ES-I3 (cell line): ENCODE data around the gene MSRB1.

Experiments
- H3K36me3 ChIP-seq: 2 replicates; pipeline ENCODE4 v1.6.1; 2013; ENCODE audit warnings: mild to moderate bottlenecking, low read length, control low read depth, moderate library complexity; ENCODE audit not compliant: insufficient read depth
- H3K4me1 ChIP-seq: 2 replicates; pipeline ENCODE4 v1.6.1; 2013; ENCODE audit warnings: mild to moderate bottlenecking, control low read depth, low read length; ENCODE audit not compliant: insufficient read depth
- H3K9ac ChIP-seq: 2 replicates; pipeline ENCODE4 v1.6.1; 2013; ENCODE audit warnings: low read depth, mild to moderate bottlenecking, low read length, moderate library complexity
- H3K9me3 ChIP-seq: 2 replicates; pipeline ENCODE4 v1.6.1; 2013; ENCODE audit warnings: mild to moderate bottlenecking, low read length, moderate library complexity; ENCODE audit not compliant: control insufficient read depth, insufficient read depth

MSRB1 gene

DNA sequence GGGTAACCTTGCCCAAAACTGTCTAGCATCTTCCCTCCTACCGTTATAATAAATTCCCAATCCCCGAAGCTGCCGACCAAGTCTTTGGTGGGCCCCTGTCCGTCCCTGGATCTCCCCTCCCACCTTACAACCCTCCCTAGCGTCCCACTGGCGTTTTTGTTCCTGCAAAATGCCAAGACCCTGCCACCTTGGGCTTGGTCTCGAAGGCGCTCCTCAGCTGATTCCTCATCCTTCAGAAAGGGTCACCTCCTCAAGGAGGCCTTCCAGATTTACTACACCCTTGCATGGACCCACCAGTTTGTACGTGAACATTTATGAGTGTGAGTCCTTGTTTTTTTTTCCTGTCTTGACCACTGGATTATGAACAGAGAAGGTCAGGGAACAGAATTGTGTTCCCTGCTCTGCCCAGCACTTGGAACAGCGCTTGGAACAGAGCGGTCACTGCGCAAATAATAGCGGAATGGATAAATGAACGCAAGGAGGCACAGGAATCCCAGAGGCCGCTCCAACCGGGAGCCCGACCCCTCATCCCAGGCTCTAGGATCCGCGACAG, 40.1 kb upstream of the MSRB1 start:
- peak overlapping the region; percentile 66; the same call in 1 of the 2 replicates for H3K9ac ChIP-seq
- H3K9me3 ChIP-seq: no peaks in the 10 kb centered on the region
- H3K36me3 ChIP-seq: peaks cover 3% of the 10 kb centered on the region; the same call in 1 of the 2 replicates
- H3K4me1 ChIP-seq: peaks cover 15% of the 10 kb centered on the region

DNA sequence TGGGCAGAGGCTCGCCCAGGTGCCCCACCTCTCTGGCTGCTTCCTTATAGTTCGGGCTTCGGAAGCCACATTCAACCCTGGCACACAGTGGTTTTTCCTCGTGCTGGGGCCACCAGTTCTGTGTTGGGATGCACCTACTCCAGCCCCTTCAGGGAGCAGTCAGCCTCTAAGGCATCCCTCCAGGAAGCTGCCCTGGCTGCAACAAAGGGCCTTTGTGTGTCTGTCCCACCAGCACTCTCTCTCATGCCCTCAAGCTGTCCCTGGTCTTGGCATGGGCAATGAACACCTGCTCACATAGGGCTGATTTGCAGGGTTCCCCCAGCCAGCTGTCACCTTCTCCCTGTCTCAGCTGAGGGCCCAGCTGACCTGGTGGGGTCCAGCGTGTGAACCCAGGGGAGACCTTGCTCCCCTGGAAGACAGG, 39.0 kb upstream of the MSRB1 start:
- Histone ChIP-seq H3K4me1 (peaks cover 15% of the 10 kb centered on the region), H3K9ac (no peak overlapping the region), H3K36me3 (peaks cover 3% of the 10 kb centered on the region; the same call in 1 of the 2 replicates), H3K9me3 (no peaks in the 10 kb centered on the region)

DNA sequence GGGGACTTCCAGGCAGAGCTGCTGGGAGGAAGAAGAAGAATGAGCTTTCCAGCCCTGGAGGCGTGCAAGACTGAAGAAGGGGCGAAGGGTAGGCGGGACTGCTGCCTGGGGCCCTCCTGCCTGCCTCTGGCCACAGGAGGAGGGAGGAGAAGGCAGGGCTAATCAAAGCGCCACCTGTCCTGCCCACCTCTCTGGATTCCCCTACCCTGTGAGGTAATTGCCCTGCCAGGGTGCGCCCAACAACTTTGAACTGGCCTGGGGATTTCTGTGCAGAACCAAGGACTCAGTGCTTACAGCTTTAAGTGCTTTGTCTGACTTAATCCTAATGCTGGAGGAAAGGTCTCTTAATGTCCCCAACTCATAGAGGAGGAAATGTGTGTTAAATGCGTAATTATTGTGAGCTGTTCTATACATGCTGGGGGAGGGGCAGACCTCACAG, 38.4 kb upstream of the MSRB1 start, which contains the start of gene NOXO1:
NOXO1 (minus strand) TSS at position 72 of the 439 bp plus-strand sequence. CDS start 290 bp downstream, outside the sequence.
- Histone ChIP-seq H3K9me3 (no peaks in the 10 kb centered on the region), H3K36me3 (peaks cover 3% of the 10 kb centered on the region; the same call in 1 of the 2 replicates), H3K4me1 (peaks cover 15% of the 10 kb centered on the region), H3K9ac (peak within 1 kb of the TSS; percentile 58; the same call in 1 of the 2 replicates)

DNA sequence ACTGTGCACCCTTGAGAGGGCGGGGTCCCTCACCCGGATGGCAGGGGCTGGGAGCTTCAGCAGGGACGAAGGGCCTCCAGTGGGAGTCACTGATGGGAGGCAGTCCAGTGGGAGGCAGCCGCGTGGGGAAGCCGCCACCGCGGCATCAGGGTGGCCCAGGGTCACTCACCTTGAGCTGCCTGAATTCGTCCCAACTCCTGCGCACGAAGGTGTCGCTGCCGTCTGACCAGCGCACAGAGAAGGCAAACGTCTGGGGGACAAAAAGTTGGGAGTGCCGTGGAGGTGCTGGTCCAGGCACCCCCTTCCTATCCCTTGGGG, 37.7 kb upstream of the MSRB1 start:
- Histone ChIP-seq H3K4me1 (peaks cover 15% of the 10 kb centered on the region), H3K9ac (no peak overlapping the region), H3K36me3 (no peaks in the 10 kb centered on the region), H3K9me3 (no peaks in the 10 kb centered on the region)

DNA sequence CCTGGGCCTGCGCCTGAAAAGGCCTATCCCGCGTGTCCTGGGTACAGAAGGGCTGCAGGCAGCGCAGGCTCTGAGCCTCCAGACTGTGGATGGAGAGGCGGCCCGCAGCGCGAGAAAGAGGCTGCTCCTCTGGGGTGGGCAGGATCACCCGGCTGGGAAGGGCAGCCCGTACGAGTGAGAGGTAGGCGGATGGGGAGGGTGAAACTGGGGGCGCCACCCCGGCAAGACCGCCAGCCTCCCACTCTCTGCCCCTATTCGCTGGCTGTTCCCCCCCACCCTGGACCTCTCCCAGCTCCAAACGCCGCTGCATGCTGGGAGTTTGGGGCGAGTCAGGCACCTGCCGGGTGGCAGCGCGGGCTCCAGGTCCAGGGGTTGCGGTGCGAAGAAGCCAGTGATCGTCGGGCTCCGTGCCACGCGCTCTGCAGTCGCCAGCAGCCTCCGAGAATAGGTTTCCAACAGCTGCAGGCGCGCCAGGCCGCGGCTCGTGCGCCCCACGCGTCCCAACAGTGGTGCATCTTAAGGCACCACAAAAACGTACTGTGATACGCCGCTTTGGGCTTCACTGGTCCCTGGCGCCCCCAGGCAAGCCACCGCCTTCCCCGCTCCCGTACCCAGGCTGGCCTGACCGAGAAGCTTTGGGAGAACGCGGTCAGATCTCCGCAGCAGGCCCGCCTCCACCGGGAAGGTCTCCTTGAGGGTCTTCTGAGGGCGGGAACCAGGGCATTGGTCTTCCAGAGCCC, 37.2 kb upstream of the MSRB1 start:
- Histone ChIP-seq H3K4me1 (peaks cover 14% of the 10 kb centered on the region), H3K36me3 (no peaks in the 10 kb centered on the region), H3K9ac (peak overlapping the region; percentile 58; the same call in 1 of the 2 replicates), H3K9me3 (no peaks in the 10 kb centered on the region)

DNA sequence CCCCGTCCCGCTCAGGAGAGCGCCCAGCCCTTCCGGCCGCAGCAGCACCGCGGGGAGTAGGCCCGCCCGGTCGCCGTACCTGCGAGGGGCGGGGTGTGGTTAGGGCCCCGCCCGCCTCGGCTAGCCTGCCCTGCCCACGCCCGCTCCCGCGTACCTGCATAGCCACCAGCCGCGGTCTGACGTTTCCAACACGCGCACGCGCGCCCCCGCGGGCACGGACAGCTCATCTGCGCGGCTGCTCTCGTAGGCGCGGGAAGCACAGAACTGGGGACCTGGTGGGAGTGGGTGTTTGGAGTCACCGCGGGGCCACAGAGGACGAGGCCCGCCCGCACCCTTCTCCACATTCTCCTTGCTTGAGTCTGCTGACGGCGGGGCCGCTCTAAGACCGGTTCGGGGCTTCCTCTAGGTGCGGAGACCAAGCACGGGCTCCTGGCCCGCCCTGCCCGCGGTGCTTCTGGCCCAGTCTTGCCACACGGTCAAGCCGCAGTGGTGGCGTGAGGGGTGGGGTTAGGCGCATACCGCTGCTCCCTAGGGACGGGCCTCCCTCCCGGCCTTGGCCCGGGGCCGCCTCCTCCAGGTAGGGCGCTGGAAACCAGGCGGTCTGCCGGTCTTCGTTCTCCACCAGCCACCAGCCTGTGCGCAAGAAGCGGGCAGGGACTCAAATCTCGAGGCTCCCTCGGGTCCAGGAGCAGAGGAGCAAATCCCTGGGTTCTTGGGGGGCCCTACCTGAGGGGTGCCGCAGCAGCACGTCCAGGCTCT, 36.5 kb upstream of the MSRB1 start:
- Histone ChIP-seq H3K36me3 (no peaks in the 10 kb centered on the region), H3K9me3 (no peaks in the 10 kb centered on the region), H3K9ac (peak overlapping the region; percentile 58), H3K4me1 (peaks cover 11% of the 10 kb centered on the region; the same call in 1 of the 2 replicates)

DNA sequence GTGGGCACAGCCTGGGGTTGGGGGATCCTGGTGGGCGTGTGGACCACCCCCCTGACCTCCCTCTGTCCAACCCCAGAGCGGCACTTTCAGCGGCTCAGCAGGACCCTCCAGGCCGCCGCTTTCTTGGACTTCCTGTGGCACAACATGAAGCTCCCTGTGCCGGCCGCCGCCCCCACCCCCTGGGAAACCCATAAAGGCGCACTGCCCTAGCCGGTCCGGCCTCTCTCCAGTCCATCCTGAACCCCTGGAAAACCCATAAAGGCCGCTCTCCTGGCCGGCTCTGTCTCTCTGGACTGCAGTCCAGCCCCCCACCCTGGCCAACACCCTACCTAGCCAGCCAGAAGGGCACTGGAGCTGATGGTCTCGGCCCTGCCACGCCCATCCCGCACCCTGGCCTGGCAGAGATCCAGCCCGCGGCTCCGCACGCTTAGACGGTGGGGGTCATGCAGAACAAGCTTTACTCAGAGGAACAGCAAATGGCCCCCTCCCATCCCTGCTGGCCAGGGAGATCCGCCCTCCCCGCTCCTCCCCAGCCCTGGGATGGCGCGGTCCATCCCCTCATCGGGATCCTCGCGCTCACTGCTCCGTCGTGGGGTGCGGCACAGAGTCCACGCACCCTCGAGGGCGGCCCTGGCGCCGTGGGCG, 35.6 kb upstream of the MSRB1 start:
- Histone ChIP-seq H3K9me3 (no peaks in the 10 kb centered on the region), H3K9ac (peak overlapping the region; percentile 58; the same call in 1 of the 2 replicates), H3K4me1 (peaks cover 11% of the 10 kb centered on the region; the same call in 1 of the 2 replicates), H3K36me3 (no peaks in the 10 kb centered on the region)

DNA sequence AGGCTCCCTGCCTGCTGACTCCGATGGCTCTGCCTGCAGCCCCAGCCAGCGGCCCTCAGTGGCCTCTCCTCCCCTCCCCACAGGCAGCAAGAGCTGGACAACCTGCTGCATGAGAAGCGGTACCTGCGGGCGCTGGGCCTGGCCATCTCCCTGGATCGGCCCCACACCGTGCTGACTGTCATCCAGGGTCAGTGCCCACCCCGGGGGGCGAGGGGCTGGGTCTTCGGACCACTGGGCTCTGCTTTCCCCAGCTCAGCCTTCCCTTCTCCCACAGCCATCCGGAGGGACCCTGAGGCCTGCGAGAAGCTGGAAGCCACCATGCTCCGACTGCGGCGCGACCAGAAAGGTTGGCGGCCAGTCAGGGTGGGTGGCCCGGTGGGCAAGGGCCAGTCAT, 34.9 kb upstream of the MSRB1 start:
- peaks cover 7% of the 10 kb centered on the region; the same call in 1 of the 2 replicates for H3K4me1 ChIP-seq
- no peaks in the 10 kb centered on the region for H3K9me3 ChIP-seq
- no peaks in the 10 kb centered on the region for H3K36me3 ChIP-seq
- H3K9ac ChIP-seq: no peak overlapping the region

DNA sequence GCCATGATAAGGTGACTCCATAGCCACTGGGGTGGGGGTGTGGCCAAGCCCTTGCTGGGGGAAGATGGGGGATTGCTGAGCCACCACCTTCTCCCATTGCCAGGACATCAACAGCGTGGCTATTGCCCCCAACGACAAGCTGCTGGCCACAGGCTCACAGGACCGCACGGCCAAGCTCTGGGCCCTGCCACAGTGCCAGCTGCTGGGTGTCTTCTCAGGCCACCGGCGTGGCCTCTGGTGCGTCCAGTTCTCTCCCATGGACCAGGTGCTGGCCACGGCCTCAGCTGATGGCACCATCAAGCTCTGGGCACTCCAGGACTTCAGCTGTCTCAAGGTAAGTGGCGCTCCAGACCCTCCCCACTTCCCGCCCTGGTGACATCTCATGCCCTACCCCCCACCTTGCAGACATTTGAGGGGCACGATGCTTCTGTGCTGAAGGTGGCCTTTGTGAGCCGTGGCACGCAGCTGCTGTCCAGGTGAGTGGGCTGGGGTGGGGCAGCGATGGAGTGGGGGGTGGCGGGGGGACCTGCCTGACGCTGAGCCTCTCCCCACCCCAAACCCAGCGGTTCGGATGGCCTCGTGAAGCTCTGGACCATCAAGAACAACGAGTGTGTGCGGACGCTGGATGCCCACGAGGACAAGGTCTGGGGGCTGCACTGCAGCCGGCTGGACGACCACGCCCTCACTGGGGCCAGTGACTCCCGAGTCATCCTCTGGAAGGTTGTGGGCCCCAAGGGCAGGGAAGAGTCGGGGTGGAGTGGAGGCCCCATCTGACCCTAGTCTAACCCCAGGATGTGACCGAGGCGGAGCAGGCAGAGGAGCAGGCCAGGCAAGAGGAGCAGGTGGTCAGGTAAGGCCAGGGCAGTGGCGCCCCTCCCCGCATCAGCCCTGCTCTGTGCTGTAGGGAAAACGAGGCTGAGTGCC, 34.2 kb upstream of the MSRB1 start:
- Histone ChIP-seq H3K9ac (no peak overlapping the region), H3K36me3 (no peaks in the 10 kb centered on the region), H3K9me3 (no peaks in the 10 kb centered on the region), H3K4me1 (peaks cover 6% of the 10 kb centered on the region; the same call in 1 of the 2 replicates)

DNA sequence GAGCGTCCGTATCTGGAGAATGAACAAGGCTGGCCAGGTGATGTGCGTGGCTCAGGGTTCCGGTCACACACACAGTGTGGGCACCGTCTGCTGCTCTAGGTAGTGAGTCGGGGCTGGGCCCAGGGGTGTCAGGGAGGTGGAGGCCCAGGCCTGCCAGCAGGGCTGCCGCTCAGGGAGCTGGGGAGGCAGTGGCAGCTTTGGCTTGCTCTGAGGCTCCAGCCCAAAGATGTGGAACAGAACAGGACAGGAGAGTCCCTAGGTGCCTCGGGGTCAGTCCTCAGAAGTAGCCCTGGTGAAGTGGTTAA, 33.2 kb upstream of the MSRB1 start:
- Histone ChIP-seq H3K9me3 (no peaks in the 10 kb centered on the region), H3K9ac (no peak overlapping the region), H3K4me1 (peaks cover under 1% of the 10 kb centered on the region; the same call in 1 of the 2 replicates), H3K36me3 (no peaks in the 10 kb centered on the region)

DNA sequence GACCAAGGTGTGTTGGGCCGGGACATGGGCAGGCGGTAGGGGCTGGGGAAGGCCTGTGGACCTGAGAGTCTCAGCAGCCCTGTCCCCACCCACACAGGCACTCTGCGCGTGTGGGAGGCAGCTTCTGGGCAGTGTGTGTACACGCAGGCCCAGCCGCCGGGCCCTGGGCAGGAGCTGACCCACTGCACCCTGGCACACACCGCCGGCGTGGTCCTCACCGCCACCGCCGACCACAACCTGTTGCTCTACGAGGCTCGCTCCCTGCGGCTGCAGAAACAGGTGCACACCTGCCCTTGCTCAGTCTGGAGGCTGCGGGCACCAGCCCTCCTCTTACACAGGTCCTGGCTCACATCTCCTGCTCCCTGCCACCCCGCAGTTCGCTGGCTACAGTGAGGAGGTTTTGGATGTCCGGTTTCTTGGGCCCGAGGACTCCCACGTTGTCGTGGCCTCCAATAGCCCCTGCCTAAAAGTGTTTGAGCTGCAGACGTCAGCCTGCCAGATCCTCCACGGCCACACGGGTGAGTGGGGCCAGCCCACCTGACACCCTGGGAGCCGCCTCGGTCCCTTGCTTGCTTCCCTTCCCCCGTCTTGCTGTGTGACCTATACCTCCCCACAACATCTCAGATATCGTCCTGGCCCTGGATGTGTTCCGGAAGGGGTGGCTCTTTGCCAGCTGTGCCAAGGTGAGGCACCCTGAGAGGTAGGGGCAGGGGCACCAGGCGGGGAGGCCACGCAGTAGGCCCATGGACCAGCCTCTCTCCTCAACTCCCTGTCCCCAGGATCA, 32.6 kb upstream of the MSRB1 start:
- H3K9ac ChIP-seq: no peak overlapping the region
- no peaks in the 10 kb centered on the region; the same call in 1 of the 2 replicates for H3K4me1 ChIP-seq
- no peaks in the 10 kb centered on the region for H3K9me3 ChIP-seq
- H3K36me3 ChIP-seq: no peaks in the 10 kb centered on the region

DNA sequence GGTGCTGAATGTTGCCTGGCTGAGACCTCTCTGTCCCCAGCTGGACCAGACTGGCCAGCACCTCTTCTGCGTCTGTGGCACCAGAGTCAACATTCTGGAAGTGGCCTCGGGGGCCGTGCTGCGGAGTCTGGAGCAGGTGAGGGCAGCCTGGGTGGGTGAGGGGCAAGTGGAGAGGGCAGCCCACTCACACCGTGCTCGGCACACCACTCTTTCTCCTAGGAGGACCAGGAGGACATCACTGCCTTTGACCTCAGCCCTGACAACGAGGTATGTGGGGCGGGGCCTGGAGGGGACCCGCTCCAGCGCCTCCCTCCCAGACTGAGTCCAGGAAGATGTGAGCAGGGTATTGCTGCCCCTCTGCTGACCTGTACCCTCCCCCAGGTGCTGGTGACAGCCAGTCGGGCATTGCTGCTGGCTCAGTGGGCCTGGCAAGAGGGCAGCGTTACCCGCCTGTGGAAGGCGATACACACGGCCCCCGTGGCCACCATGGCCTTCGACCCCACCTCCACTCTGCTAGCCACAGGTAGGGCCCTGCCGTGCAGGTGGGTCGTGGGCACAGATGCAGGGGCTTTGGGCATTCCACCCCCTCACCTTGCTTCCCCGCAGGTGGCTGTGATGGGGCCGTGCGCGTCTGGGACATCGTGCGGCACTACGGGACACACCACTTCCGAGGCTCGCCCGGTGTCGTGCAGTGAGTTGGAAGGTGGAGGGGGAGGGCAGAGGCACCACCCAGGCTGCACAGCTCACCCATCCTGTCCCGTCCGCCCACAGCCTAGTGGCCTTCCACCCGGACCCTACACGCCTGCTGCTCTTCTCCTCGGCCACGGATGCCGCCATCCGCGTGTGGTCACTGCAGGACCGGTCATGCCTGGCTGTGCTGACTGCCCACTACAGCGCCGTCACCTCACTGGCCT, 31.4 kb upstream of the MSRB1 start:
- Histone ChIP-seq H3K36me3 (no peaks in the 10 kb centered on the region), H3K9ac (no peak overlapping the region), H3K4me1 (no peaks in the 10 kb centered on the region; the same call in 1 of the 2 replicates), H3K9me3 (no peaks in the 10 kb centered on the region)
